ENCODE data around the gene CFHR1.
"Not testable (repeated sequence)": the region's sequence is repeated elsewhere in the genome, so short reads cannot be mapped to it uniquely, and the experiment has no call there.

The CFHR1 gene

GRCh38 chr1:196819531-196819930 lies at the start of gene CFHR1:
TSS of gene CFHR1 (plus strand) at chr1:196819731. CDS start at chr1:196819845, 114 bp downstream.
- DNase-seq: not testable (repeated sequence)

- DNase-seq: not testable (repeated sequence)
These were observed 49.7 kb upstream of the CFHR1 start for GRCh38 chr1:196769823-196770222.

- no peak for DNase-seq
These were observed 45.8 kb upstream of the CFHR1 start for GRCh38 chr1:196773713-196774112.

- no peak for DNase-seq
These were observed 45.4 kb upstream of the CFHR1 start for GRCh38 chr1:196774175-196774574.

- no peak for DNase-seq
These were observed 44.9 kb upstream of the CFHR1 start, which contains the start of gene CFHR3 for GRCh38 chr1:196774603-196775002. TSS of gene CFHR3 (plus strand) at chr1:196774840. CDS start at chr1:196774887, 47 bp downstream.

GRCh38 chr1:196777603-196778002 lies 41.9 kb upstream of the CFHR1 start:
- no peak for DNase-seq

- no peak for DNase-seq
These were observed 40.4 kb upstream of the CFHR1 start for GRCh38 chr1:196779093-196779492.

GRCh38 chr1:196791252-196791651 lies 28.3 kb upstream of the CFHR1 start:
- DNase-seq: not testable (repeated sequence)

GRCh38 chr1:196794103-196794502 lies 25.4 kb upstream of the CFHR1 start:
- DNase-seq: not testable (repeated sequence)

- DNase-seq: no peak
These were observed 21.6 kb upstream of the CFHR1 start for GRCh38 chr1:196797891-196798290.

- DNase-seq: not testable (repeated sequence)
These were observed 17.6 kb upstream of the CFHR1 start for GRCh38 chr1:196801920-196802319.

GRCh38 chr1:196808529-196809235 lies 10.8 kb upstream of the CFHR1 start:
- DNase-seq: no peak

- not testable (repeated sequence) for DNase-seq
These were observed 2.1 kb upstream of the CFHR1 start for GRCh38 chr1:196817442-196817841.

- DNase-seq: not testable (repeated sequence)
These were observed 8.3 kb downstream of the CFHR1 start for GRCh38 chr1:196827860-196828259.

- not testable (repeated sequence) for DNase-seq
These were observed 30.3 kb downstream of the CFHR1 start for GRCh38 chr1:196849613-196850492.

- DNase-seq: no peak
These were observed 36.5 kb downstream of the CFHR1 start for GRCh38 chr1:196856053-196856452.

GRCh38 chr1:196857188-196857587 lies 37.7 kb downstream of the CFHR1 start:
- no peak for DNase-seq

GRCh38 chr1:196858811-196859210 lies 39.3 kb downstream of the CFHR1 start:
- DNase-seq: no peak

- no peak for DNase-seq
These were observed 40.9 kb downstream of the CFHR1 start for GRCh38 chr1:196860323-196860884.

- DNase-seq: no peak
These were observed 41.9 kb downstream of the CFHR1 start for GRCh38 chr1:196861429-196861828.

GRCh38 chr1:196866974-196867373 lies 47.4 kb downstream of the CFHR1 start:
- no peak for DNase-seq

GRCh38 chr1:196873385-196873784 lies 53.9 kb downstream of the CFHR1 start:
- no peak for DNase-seq
